Dedifferentiated amniotic fluid mesenchymal stem cell (primary cell): Measurements from ENCODE around the gene BCL2L2.
"Not testable (repeated sequence)": the region's sequence is repeated elsewhere in the genome, so short reads cannot be mapped to it uniquely, and the experiment has no call there.

Experiments
- DNase-seq: peaks from one replicate; pipeline ENCODE4 v3.0.0-alpha.2; 2016; ENCODE audit errors: extremely low spot score

The BCL2L2 gene

GRCh38 chr14:23324455-23324846 lies 17.8 kb downstream of the BCL2L2 start:
- no peak for DNase-seq

GRCh38 chr14:23324993-23325392 lies 18.4 kb downstream of the BCL2L2 start:
- DNase-seq, result no peak

GRCh38 chr14:23325746-23326145 lies 19.1 kb downstream of the BCL2L2 start:
- DNase-seq, result not testable (repeated sequence)

- DNase-seq, result no peak
Observed at GRCh38 chr14:23326491-23327332, 20.1 kb downstream of the BCL2L2 start.

GRCh38 chr14:23327947-23328744 lies 21.5 kb downstream of the BCL2L2 start:
- peak; percentile 75 for DNase-seq

GRCh38 chr14:23335623-23336022 lies 29.0 kb downstream of the BCL2L2 start:
- no peak for DNase-seq

- no peak for DNase-seq
Observed at GRCh38 chr14:23339506-23340268, 33.1 kb downstream of the BCL2L2 start.

GRCh38 chr14:23344481-23344880 lies 37.8 kb downstream of the BCL2L2 start:
- DNase-seq, result no peak

- no peak for DNase-seq
Observed at GRCh38 chr14:23345987-23346692, 39.5 kb downstream of the BCL2L2 start.

GRCh38 chr14:23346693-23347405 lies 40.2 kb downstream of the BCL2L2 start:
- no peak for DNase-seq

GRCh38 chr14:23347406-23348296 lies 41.0 kb downstream of the BCL2L2 start:
- no peak for DNase-seq

- DNase-seq, result no peak
Observed at GRCh38 chr14:23348297-23348655, 41.6 kb downstream of the BCL2L2 start.

- DNase-seq, result no peak
Observed at GRCh38 chr14:23349156-23349845, 42.7 kb downstream of the BCL2L2 start.

- DNase-seq, result no peak
Observed at GRCh38 chr14:23351681-23352505, 45.3 kb downstream of the BCL2L2 start.

GRCh38 chr14:23352506-23353432 lies 46.1 kb downstream of the BCL2L2 start, which contains the start of gene SLC22A17:
SLC22A17 (minus strand) TSS chr14:23352887.
- DNase-seq, result peak; percentile 88

- DNase-seq, result no peak
Observed at GRCh38 chr14:23353433-23353780, 46.8 kb downstream of the BCL2L2 start.

GRCh38 chr14:23354990-23355389 lies 48.4 kb downstream of the BCL2L2 start:
- no peak for DNase-seq
